Ectodermal cell (in vitro differentiated cells): ENCODE results near the gene ACSL3.

Experiments
- H3K27ac ChIP-seq: 2 replicates; pipeline ENCODE4 v1.7.0; 2013; ENCODE audit warnings: mild to moderate bottlenecking, low read depth, low read length; ENCODE audit not compliant: insufficient read depth, poor library complexity, severe bottlenecking
- H3K27me3 ChIP-seq: 2 replicates; pipeline ENCODE4 v1.7.0; 2013; ENCODE audit warnings: mild to moderate bottlenecking, low read length; ENCODE audit not compliant: insufficient read depth, control insufficient read depth, poor library complexity, severe bottlenecking
- H3K36me3 ChIP-seq: one replicate; pipeline ENCODE4 v1.7.0; 2013; ENCODE audit warnings: low read length; ENCODE audit not compliant: control insufficient read depth, insufficient read depth
- H3K4me1 ChIP-seq: one replicate; pipeline ENCODE4 v1.7.0; 2013; ENCODE audit warnings: low read length; ENCODE audit not compliant: control insufficient read depth, insufficient read depth
- H3K4me3 ChIP-seq: 2 replicates; pipeline ENCODE4 v1.7.0; 2013; ENCODE audit warnings: low read depth, low read length, control low read depth; ENCODE audit not compliant: insufficient read depth
- H3K9me3 ChIP-seq: 2 replicates; pipeline ENCODE4 v1.7.0; 2013; ENCODE audit warnings: mild to moderate bottlenecking, low read length, moderate library complexity; ENCODE audit not compliant: control insufficient read depth
- WGBS, 2 experiments: methylation state at CpG; one replicate each; pipeline ENCODE4 v1.1.7; 2013; ENCODE audit warnings: missing lambda C conversion rate in 2 of 2; 5-methylcytosine and 5-hydroxymethylcytosine counted together

The ACSL3 gene

DNA sequence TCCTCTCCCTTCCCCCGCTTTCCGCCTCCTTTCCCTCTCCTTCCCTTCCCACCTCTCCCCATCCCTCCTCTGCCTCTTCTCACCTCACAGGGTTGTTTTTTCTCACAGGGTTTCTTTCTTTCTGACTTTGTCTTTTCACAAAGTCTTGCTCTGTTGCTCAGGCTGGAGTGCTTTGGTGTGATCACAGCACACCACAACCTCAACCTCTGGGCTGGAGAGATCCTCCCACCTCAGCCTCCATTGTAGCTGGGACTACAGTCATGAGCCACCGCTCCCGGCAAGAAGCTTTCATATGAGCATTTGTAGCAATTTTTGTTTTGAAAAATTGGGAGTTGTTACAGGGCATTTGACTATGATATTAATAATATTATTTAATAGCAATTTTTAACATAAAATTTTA, 32.9 kb downstream of the ACSL3 start:
- H3K36me3 ChIP-seq, result no peaks in the 10 kb centered on the region
- no peaks in the 10 kb centered on the region for H3K4me1 ChIP-seq
- no peaks in the 10 kb centered on the region for H3K27me3 ChIP-seq
- WGBS, 2 experiments, result 97 to 98% methylated on average over 2 to 4 of the region's 4 CpGs
- H3K4me3 ChIP-seq, result no peak overlapping the region
- no peak overlapping the region for H3K27ac ChIP-seq
- no peaks in the 10 kb centered on the region for H3K9me3 ChIP-seq

DNA sequence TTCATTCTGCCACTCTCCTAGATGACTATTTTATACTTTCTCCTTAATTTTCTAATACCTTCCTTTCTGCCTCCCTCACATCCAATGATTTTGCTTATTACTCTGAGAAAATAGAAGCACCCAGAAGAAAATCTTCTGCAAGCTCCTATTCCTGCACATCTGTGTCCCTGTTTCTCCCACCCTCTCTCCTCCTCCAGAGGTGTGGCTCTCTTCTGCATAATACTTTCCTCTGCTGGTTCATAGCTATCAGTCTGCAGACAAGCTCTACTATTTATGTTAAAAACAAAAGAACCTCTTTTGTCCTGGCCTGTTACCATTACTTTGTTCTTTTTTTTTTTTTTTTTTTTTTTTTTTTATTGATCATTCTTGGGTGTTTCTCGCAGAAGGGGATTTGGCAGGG, 34.3 kb downstream of the ACSL3 start:
- Histone ChIP-seq H3K4me3 (no peak overlapping the region), H3K27ac (no peak overlapping the region), H3K36me3 (no peaks in the 10 kb centered on the region), H3K9me3 (no peaks in the 10 kb centered on the region), H3K27me3 (no peaks in the 10 kb centered on the region), H3K4me1 (no peaks in the 10 kb centered on the region)
- WGBS, 2 experiments, result no CpG with 5 or more reads among the region's 1 CpG

DNA sequence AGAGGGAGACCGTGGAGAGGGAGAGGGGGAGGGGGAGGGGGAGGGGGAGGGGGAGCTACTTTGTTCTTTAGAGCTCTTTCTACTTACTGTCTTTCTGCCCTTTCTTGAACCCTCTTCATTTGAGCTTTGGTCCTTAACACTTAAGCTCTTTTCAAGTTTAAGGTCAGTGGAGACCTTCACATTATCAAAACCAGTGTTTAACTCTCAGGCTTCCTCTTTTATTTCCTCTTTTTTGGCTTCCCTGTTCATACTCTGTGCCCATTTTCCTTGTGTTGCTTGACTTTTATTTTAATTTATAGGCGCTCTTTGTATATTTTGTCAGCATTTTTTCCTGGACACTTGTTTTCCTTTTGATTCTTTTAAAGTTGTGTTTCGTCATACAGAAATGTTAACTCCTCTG, 37.1 kb downstream of the ACSL3 start:
- H3K4me1 ChIP-seq, result no peaks in the 10 kb centered on the region
- H3K27ac ChIP-seq, result no peak overlapping the region
- WGBS, 2 experiments, result 100% methylated on average over 1 to 2 of the region's 3 CpGs
- H3K27me3 ChIP-seq, result no peaks in the 10 kb centered on the region
- H3K9me3 ChIP-seq, result no peaks in the 10 kb centered on the region
- no peaks in the 10 kb centered on the region for H3K36me3 ChIP-seq
- no peak overlapping the region for H3K4me3 ChIP-seq

DNA sequence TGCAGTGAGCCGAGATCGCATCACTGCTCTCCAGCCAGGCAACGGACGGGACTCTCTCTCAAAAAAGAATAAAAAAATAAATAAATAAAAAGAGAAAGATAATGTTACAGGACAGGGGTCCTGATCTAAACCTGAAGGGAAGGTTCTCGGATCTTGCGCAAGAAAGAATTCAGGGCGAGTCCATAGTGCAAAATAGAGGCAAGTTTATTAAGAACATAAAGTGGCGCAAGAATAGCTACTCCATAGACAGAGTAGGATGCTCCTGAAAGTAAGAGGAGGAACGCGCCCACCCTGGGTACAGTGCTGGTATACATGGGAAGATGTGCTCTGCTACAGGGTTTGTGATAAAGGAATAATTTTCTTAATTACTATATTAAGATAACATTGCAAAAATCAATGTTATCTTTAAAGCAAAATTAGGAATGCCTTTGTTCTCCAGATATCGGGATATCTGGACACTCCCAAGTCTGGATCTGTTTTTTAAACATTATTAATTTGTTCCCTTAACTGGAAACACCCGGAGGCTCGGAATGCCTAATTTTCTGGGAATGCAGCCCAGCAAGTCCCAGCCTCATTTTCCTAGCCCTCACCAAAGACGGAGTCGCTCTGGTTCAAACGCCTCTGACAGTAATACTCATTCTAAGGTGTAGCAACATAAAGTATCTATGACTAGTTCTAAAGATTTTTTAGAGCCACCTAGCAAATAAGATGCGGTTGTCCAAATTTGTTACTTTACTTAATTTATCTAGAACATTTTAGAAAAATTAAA, 38.8 kb downstream of the ACSL3 start:
- H3K36me3 ChIP-seq, result no peaks in the 10 kb centered on the region
- H3K27ac ChIP-seq, result no peak overlapping the region
- H3K4me1 ChIP-seq, result no peaks in the 10 kb centered on the region
- 88 to 96% methylated on average over 13 to 17 of the region's 17 CpGs for WGBS, 2 experiments
- H3K27me3 ChIP-seq, result no peaks in the 10 kb centered on the region
- H3K4me3 ChIP-seq, result no peak overlapping the region
- H3K9me3 ChIP-seq, result no peaks in the 10 kb centered on the region

DNA sequence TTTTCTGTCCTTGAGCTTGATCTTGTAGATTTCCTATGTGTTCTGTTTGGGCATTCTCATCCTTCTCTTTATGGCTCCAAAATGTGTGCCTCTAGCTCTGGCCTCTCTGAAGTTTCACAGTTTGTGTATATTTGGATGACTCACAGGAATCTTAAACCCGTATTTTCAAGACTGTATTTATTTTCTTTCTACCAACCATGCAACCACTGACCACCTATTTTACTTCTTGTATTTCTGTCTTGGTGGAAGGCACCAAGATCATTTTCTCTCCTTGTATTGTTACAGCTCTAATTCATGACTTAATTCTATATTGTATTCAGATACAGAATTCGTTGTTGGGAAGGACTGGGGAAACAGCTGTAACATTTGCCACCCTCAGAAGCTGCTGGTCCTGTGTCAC, 39.5 kb downstream of the ACSL3 start:
- WGBS, 2 experiments, result 66 to 91% methylated on average over 2 of the region's 2 CpGs

DNA sequence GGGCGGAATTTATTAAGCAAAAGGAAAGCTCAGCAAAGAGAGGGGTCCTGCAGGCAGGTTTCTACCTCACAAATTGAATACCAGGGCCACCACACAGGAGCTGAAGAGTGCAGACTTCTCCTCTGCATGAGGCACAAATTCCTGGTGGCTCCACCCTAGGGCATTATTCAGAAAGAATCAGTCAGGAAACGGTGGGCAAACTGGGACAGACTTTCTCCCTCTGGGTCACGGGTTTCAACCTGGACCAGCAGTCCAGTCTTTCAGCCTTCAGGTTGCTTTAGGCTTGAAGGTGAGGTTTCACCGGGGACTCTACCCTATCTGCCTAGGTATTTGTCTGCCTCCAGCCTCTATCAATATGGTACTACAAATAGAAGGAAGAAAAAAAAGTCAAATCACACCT, 41.8 kb downstream of the ACSL3 start:
- H3K27me3 ChIP-seq, result no peaks in the 10 kb centered on the region

More for the DNA sequence above, 39.5 kb downstream of the ACSL3 start:
- no peaks in the 10 kb centered on the region for H3K27me3 ChIP-seq
- H3K4me1 ChIP-seq, result no peaks in the 10 kb centered on the region
- H3K27ac ChIP-seq, result no peak overlapping the region
- H3K36me3 ChIP-seq, result no peaks in the 10 kb centered on the region
- no peaks in the 10 kb centered on the region for H3K9me3 ChIP-seq
- H3K4me3 ChIP-seq, result no peak overlapping the region

DNA sequence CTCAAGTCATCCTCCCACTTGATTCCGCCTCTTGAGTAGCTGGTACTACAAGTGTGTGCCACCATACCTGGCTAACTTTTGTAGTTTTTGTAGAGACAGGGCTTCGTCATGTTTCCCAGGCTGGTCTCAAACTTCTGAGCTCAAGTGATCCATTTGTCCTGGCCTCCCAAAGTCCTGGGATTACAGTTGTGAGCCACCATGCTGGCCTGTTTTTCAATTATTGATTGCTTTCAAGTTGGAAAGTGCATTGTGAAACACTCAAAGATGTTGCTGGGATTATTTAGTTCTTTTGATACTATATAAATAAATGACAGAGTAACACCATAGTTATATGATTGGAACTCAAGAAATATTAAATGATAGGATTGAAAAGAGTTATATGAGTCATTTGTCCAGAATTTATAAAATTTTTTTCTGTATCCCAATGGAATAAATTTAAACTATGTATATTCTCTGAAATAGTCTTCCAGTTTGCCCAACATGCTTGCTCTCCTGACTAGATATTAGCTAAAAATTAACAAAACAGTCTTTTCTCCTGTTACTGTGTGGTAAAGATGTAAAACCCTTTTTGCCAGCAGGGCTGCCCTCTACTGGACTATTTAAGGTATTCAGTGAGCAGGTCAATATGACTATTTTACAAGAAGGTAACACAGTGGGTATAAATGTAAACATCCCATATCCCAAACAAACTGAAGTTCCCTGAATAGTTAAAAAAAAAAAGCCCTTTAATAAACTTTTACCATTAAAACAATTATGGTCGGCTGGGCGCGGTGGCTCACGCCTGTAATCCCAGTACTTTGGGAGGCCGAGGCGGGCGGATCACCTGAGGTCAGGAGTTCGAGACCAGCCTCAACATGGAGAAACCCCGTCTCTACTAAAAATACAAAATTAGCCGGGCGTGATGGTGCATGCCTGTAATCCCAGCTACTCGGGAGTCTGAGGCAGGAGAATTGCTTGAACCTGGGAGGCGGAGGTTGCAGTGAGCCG, 42.7 kb downstream of the ACSL3 start:
- 92 to 93% methylated on average over 14 to 16 of the region's 16 CpGs for WGBS, 2 experiments
- no peaks in the 10 kb centered on the region for H3K9me3 ChIP-seq
- H3K27me3 ChIP-seq, result no peaks in the 10 kb centered on the region
- H3K27ac ChIP-seq, result no peak overlapping the region
- H3K36me3 ChIP-seq, result no peaks in the 10 kb centered on the region
- no peaks in the 10 kb centered on the region for H3K4me1 ChIP-seq
- H3K4me3 ChIP-seq, result no peak overlapping the region

More for the DNA sequence above, 41.8 kb downstream of the ACSL3 start:
- Histone ChIP-seq H3K27ac (no peak overlapping the region), H3K9me3 (no peaks in the 10 kb centered on the region), H3K36me3 (no peaks in the 10 kb centered on the region), H3K4me3 (no peak overlapping the region), H3K4me1 (no peaks in the 10 kb centered on the region)
- 85 to 87% methylated on average over 4 of the region's 4 CpGs for WGBS, 2 experiments

DNA sequence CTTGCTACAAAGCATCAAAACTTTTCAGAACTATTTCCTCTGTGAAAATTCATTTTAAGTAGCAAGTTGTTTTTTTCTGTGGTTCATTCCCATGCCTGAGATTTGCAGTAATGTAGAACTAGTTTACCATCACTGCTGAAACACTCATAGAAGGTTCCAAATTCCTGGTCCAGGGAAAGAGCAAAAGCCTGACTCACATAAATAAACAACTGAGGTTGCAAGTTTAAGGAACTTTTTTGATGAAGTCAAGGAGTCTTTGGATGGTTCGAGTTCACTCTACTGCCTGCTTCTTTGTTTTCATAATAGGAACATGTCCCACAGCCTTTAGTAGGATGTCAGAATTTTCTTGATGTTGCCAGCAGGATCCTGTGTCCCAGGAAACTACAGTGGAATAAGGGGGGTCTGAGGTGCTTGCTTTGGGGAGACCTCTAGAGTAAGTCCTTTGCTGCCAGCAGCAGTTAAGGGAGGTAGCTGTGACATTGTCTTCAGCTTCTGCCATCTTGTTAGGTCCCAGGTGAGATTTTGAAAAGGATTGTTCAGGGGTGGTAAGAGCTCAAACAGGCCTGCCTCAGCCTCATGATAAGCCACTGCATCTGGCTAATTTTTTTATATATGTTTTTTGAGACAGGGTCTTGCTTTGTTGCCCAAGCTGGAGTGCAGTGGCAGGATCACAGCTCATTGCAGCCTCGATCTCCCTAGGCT, 43.9 kb downstream of the ACSL3 start:
- Histone ChIP-seq H3K4me3 (no peak overlapping the region), H3K27ac (no peak overlapping the region), H3K4me1 (no peaks in the 10 kb centered on the region), H3K27me3 (no peaks in the 10 kb centered on the region), H3K36me3 (peaks cover 6% of the 10 kb centered on the region), H3K9me3 (no peaks in the 10 kb centered on the region)
- 95 to 97% methylated on average over 2 of the region's 2 CpGs for WGBS, 2 experiments

DNA sequence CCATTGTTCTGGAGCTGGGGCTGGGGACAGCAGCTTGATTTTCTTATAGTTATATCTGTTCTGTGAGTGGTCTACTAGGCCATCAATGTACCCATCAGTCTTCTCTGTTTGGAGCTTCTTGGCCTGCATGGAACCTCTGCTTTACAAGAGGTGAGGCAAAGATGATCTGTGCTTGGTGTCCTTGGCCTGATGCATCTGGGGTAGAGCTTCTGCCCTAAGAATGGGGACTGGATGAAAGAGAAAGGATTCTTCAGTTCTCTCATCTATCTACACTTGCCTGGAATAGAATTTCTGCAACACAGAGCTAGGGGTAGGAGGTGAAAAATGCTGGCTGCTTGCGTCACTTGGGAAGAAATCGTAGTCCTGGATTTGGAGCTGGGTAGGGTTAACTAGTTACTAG, 46.2 kb downstream of the ACSL3 start:
- Histone ChIP-seq H3K36me3 (peaks cover 10% of the 10 kb centered on the region), H3K4me3 (no peak overlapping the region), H3K4me1 (peaks cover 5% of the 10 kb centered on the region), H3K27me3 (no peaks in the 10 kb centered on the region), H3K27ac (no peak overlapping the region), H3K9me3 (no peaks in the 10 kb centered on the region)
- WGBS, 2 experiments, result 92 to 95% methylated on average over 2 of the region's 2 CpGs
